Neuronal stem cell (in vitro differentiated cells): Measurements from ENCODE around the gene TMEM62.
A peak's percentile ranks its signal among the peaks of the same experiment; 100 is the strongest.

ENCODE experiments used
- DNase-seq: peaks from one replicate; pipeline ENCODE4 v3.0.0-alpha.2; 2013; ENCODE audit warnings: low spot score
- H2AFZ ChIP-seq: one replicate; pipeline ENCODE4 v1.6.1; 2013; ENCODE audit warnings: mild to moderate bottlenecking, low read length, inconsistent platforms
- H2AK5ac ChIP-seq: 2 replicates; pipeline ENCODE4 v1.6.1; 2013; ENCODE audit warnings: low read depth, mild to moderate bottlenecking, inconsistent platforms, low read length, moderate library complexity, mixed read lengths
- H2BK120ac ChIP-seq: 2 replicates; pipeline ENCODE4 v1.6.1; 2013; ENCODE audit warnings: low read depth, mild to moderate bottlenecking, inconsistent platforms, low read length, moderate library complexity, mixed read lengths
- H2BK12ac ChIP-seq: one replicate; pipeline ENCODE4 v1.6.1; 2013; ENCODE audit warnings: low read length, inconsistent platforms
- H2BK15ac ChIP-seq: 2 replicates; pipeline ENCODE4 v1.6.1; 2013; ENCODE audit warnings: mild to moderate bottlenecking, low read length, inconsistent platforms, mixed read lengths
- H2BK5ac ChIP-seq: one replicate; pipeline ENCODE4 v1.6.1; 2013; ENCODE audit warnings: inconsistent platforms, mild to moderate bottlenecking, low read length, moderate library complexity
- H3K14ac ChIP-seq: one replicate; pipeline ENCODE4 v1.6.1; 2013; ENCODE audit warnings: low read length, inconsistent platforms
- H3K18ac ChIP-seq: 2 replicates; pipeline ENCODE4 v1.6.1; 2013; ENCODE audit warnings: low read length, inconsistent platforms
- H3K23ac ChIP-seq: 2 replicates; pipeline ENCODE4 v1.6.1; 2013; ENCODE audit warnings: low read depth, mild to moderate bottlenecking, mixed read lengths, low read length, inconsistent platforms; ENCODE audit not compliant: poor library complexity
- H3K27ac ChIP-seq: replicated peaks from 3 replicates; pipeline ENCODE4 v1.5.1; 2013; ENCODE audit warnings: low read length, inconsistent platforms
- H3K27me3 ChIP-seq, 3 experiments: 2 replicates each; pipeline ENCODE4 v1.6.1; 2013; ENCODE audit warnings: low read length in 3 of 3, mild to moderate bottlenecking in 2 of 3, inconsistent platforms in 1 of 3, low read depth in 1 of 3, mixed read lengths in 1 of 3, moderate library complexity in 1 of 3; ENCODE audit not compliant: control insufficient read depth in 3 of 3, insufficient read depth in 3 of 3
- H3K36me3 ChIP-seq, 2 donors: replicated peaks in 1 of 2; 2 replicates each; pipeline ENCODE4 v1.6.1; 2013; ENCODE audit warnings: low read length in 2 of 2; ENCODE audit not compliant: control insufficient read depth in 2 of 2, insufficient read depth in 2 of 2
- H3K4ac ChIP-seq: 2 replicates; pipeline ENCODE4 v1.6.1; 2013; ENCODE audit warnings: inconsistent platforms, mild to moderate bottlenecking, low read length, moderate library complexity
- H3K4me1 ChIP-seq, 2 donors: 1 replicate in 1 of 2; 2 replicates in 1 of 2; pipeline ENCODE4 v1.6.1; 2013; ENCODE audit warnings: low read length in 2 of 2, low read depth in 1 of 2; ENCODE audit not compliant: control insufficient read depth in 2 of 2, insufficient read depth in 1 of 2
- H3K4me2 ChIP-seq: one replicate; pipeline ENCODE4 v1.6.1; 2013; ENCODE audit warnings: mild to moderate bottlenecking, low read length, inconsistent platforms; ENCODE audit not compliant: insufficient read depth, poor library complexity, severe bottlenecking
- H3K4me3 ChIP-seq, 2 donors: 2 replicates each; pipeline ENCODE4 v1.5.1; 2013; ENCODE audit warnings: low read length in 2 of 2, mild to moderate bottlenecking in 2 of 2, inconsistent platforms in 1 of 2, moderate library complexity in 1 of 2
- H3K79me1 ChIP-seq: one replicate; pipeline ENCODE4 v1.6.1; 2013; ENCODE audit warnings: low read depth, mild to moderate bottlenecking, inconsistent platforms, low read length, moderate library complexity
- H3K9ac ChIP-seq: one replicate; pipeline ENCODE4 v1.6.1; 2013; ENCODE audit warnings: mild to moderate bottlenecking, low read depth, low read length, inconsistent platforms; ENCODE audit not compliant: poor library complexity
- H3K9me3 ChIP-seq, 2 donors: replicated peaks in 1 of 2; 2 replicates each; pipeline versions ENCODE3 to v1.6.1; 2013; ENCODE audit warnings: low read length in 2 of 2, mild to moderate bottlenecking in 2 of 2, inconsistent platforms in 1 of 2, low read depth in 1 of 2, mixed read lengths in 1 of 2, moderate library complexity in 1 of 2; ENCODE audit not compliant: control insufficient read depth in 2 of 2, insufficient read depth in 1 of 2
- H4K8ac ChIP-seq: one replicate; pipeline ENCODE4 v1.6.1; 2013; ENCODE audit warnings: low read depth, mild to moderate bottlenecking, inconsistent platforms, low read length, moderate library complexity
- H4K91ac ChIP-seq: one replicate; pipeline ENCODE4 v1.6.1; 2013; ENCODE audit warnings: low read length, low read depth, mild to moderate bottlenecking, inconsistent platforms; ENCODE audit not compliant: poor library complexity
- WGBS, 2 donors: extraction: QIAGEN DNeasy Blood & Tissue Kit; methylation state at CpG; one replicate each; pipeline ENCODE4 v1.1.7; 2013; ENCODE audit warnings: missing lambda C conversion rate in 2 of 2, mixed read lengths in 1 of 2; ENCODE audit not compliant: insufficient read length in 2 of 2, insufficient replicate concordance in 1 of 2; ENCODE audit errors: extremely low coverage in 2 of 2; 5-methylcytosine and 5-hydroxymethylcytosine counted together

The TMEM62 gene

GRCh38 chr15:43214592-43215295 lies 81.4 kb downstream of the TMEM62 start:
- Histone ChIP-seq H2BK15ac (no peak overlapping the region), H3K27ac (no peak overlapping the region), H4K91ac (no peak overlapping the region), H3K4me1 (peaks cover 3% of the 10 kb centered on the region in 2 donors), H2BK5ac (no peak overlapping the region), H3K79me1 (no peaks in the 10 kb centered on the region), H3K9ac (no peak overlapping the region), H3K9me3 (no peaks in the 10 kb centered on the region), H2BK120ac (no peak overlapping the region), H3K18ac (peak overlapping the region; percentile 7), H3K14ac (peak overlapping the region; percentile 32), H3K23ac (no peak overlapping the region), H3K27me3 (peaks cover 0 to 23% (median 0%) of the 10 kb centered on the region in 3 experiments), H4K8ac (no peak overlapping the region), H2BK12ac (no peak overlapping the region), H3K4me2 (no peak overlapping the region), H2AK5ac (no peak overlapping the region), H3K4ac (no peak overlapping the region), H3K36me3 (no peaks in the 10 kb centered on the region), H2AFZ (peak overlapping the region; percentile 1), H3K4me3 (no peak overlapping the region)
- WGBS, 2 donors: no CpG with 5 or more reads among the region's 6 CpGs
- no peak for DNase-seq

- WGBS, 2 donors: no CpG with 5 or more reads among the region's 7 CpGs
- no peak overlapping the region for H4K8ac ChIP-seq
- H2AFZ ChIP-seq: no peak overlapping the region
- H3K27ac ChIP-seq: no peak overlapping the region
- H3K9ac ChIP-seq: no peak overlapping the region
- no peak overlapping the region for H2BK5ac ChIP-seq
- no peaks in the 10 kb centered on the region for H3K9me3 ChIP-seq
- H3K4me3 ChIP-seq: no peak overlapping the region
- H4K91ac ChIP-seq: no peak overlapping the region
- no peaks in the 10 kb centered on the region for H3K79me1 ChIP-seq
- H2BK120ac ChIP-seq: no peak overlapping the region
- H3K4me2 ChIP-seq: no peak overlapping the region
- H3K18ac ChIP-seq: no peak overlapping the region
- H3K23ac ChIP-seq: peak overlapping the region; percentile 23
- H3K4me1 ChIP-seq: peaks cover 3% of the 10 kb centered on the region in 2 donors
- H3K14ac ChIP-seq: peak overlapping the region; percentile 44
- H3K4ac ChIP-seq: no peak overlapping the region
- H3K36me3 ChIP-seq: no peaks in the 10 kb centered on the region
- DNase-seq: no peak
- H2BK15ac ChIP-seq: no peak overlapping the region
- H2BK12ac ChIP-seq: no peak overlapping the region
- no peak overlapping the region for H2AK5ac ChIP-seq
- peaks cover 0 to 12% (median 0%) of the 10 kb centered on the region in 3 experiments for H3K27me3 ChIP-seq
Measured at GRCh38 chr15:43215961-43216360, 82.6 kb downstream of the TMEM62 start.

GRCh38 chr15:43218908-43219706 lies 85.7 kb downstream of the TMEM62 start:
- Histone ChIP-seq H2AK5ac (no peak overlapping the region), H2BK15ac (no peak overlapping the region), H2BK120ac (no peak overlapping the region), H3K4me1 (peaks cover 3% of the 10 kb centered on the region in 2 donors), H3K18ac (peak overlapping the region; percentile 11), H3K14ac (no peak overlapping the region), H3K9ac (no peak overlapping the region), H2BK5ac (no peak overlapping the region), H4K91ac (no peak overlapping the region), H3K36me3 (no peaks in the 10 kb centered on the region), H3K79me1 (no peaks in the 10 kb centered on the region), H4K8ac (no peak overlapping the region), H3K27me3 (peaks cover 0 to 11% (median 0%) of the 10 kb centered on the region in 3 experiments), H3K4me2 (no peak overlapping the region), H3K4ac (no peak overlapping the region), H3K9me3 (no peaks in the 10 kb centered on the region), H3K23ac (no peak overlapping the region), H3K4me3 (no peak overlapping the region), H3K27ac (no peak overlapping the region), H2BK12ac (no peak overlapping the region), H2AFZ (peak overlapping the region; percentile 50)
- peak; percentile 44 for DNase-seq
- no CpG with 5 or more reads among the region's 13 CpGs for WGBS, 2 donors
